Gastrocnemius medialis (tissue), 4 donors: ENCODE results near the gene IMPA2. TPM values are rescaled to one million over a fixed set of nuclear protein-coding genes. Genes with fewer than 3 reads are reported as not detected.

Experiments used
- ATAC-seq, 2 donors: fragments of 150-250 bp; one replicate each; pipeline ENCODE4 v1.9.1; 2016
- DNase-seq, 2 donors: peaks; one replicate each; pipeline ENCODE4 v3.0.0-alpha.2; 2019
- H3K27ac ChIP-seq, 4 donors: fragments of 200-600 bp; sonication (generic); 1 replicate in 1 of 4; 2 replicates in 3 of 4; pipeline ENCODE4 v1.5.1; 2016 to 2018; ENCODE audit warnings: mild to moderate bottlenecking in 2 of 4, moderate library complexity in 1 of 4
- H3K27me3 ChIP-seq, 3 donors: fragments of 200-600 bp; sonication (generic) in 2 of 3; 1 replicate in 1 of 3; 2 replicates in 2 of 3; pipeline versions ENCODE4 v1.5.1 to v1.6.0; 2016 to 2019; ENCODE audit warnings: mild to moderate bottlenecking in 1 of 3, moderate library complexity in 1 of 3
- H3K36me3 ChIP-seq, 2 donors: fragments of 200-600 bp; sonication (generic) in 1 of 2; one replicate each; pipeline ENCODE4 v1.5.1; 2017 to 2018
- H3K4me1 ChIP-seq, 2 donors: fragments of 200-600 bp; sonication (generic) in 1 of 2; one replicate each; pipeline ENCODE4 v1.5.1; 2016 to 2017; ENCODE audit warnings: mild to moderate bottlenecking in 2 of 2
- H3K4me3 ChIP-seq, 4 donors: fragments of 200-600 bp; sonication (generic) in 3 of 4; 1 replicate in 1 of 4; 2 replicates in 3 of 4; pipeline ENCODE4 v1.5.1; 2016 to 2019; ENCODE audit warnings: mild to moderate bottlenecking in 2 of 4
- H3K9me3 ChIP-seq, 3 donors: fragments of 200-600 bp; sonication (generic) in 2 of 3; 1 replicate in 1 of 3; 2 replicates in 2 of 3; pipeline ENCODE4 v1.5.1; 2016 to 2019
- POLR2A ChIP-seq, 2 donors: fragments of 450-650 bp; IDR thresholded peaks; one replicate each; pipeline ENCODE4 v1.6.1; 2017; ENCODE audit warnings: antibody characterized with exemption in 2 of 2, mild to moderate bottlenecking in 2 of 2, moderate library complexity in 2 of 2
- in situ Hi-C, 4 donors: fragments of 200-750 bp; cut with MboI; loops; one replicate each; pipeline versions ENCODE4 v1.15.0 to v1.8.0; 2017; ENCODE audit warnings: low sequenced_read_pairs in 4 of 4
- intact Hi-C: fragments of 100-400 bp; cut with DNase I; formaldehyde crosslinking; loops from one replicate; pipeline ENCODE4 v1.15.1; 2023; ENCODE audit warnings: low total_unique reads
- total RNA-seq, 4 donors: library from RNA; depleted of rRNA; stranded (reverse); fragments of >200 nt; gene quantifications; one replicate each; pipeline versions ENCODE4 v1.1.0 to v1.2.3, GENCODE V29; 2016
- TF ChIP-seq, protein P1 (sequence below), 5 experiments: fragments of 450-650 bp in 3 of 5; fragments of 200-600 bp in 2 of 5; sonication (generic) in 2 of 5; IDR thresholded peaks in 4 of 5; conservative IDR thresholded peaks in 1 of 5; 1 replicate in 4 of 5; 2 replicates in 1 of 5; pipeline ENCODE4 v1.5.1; 2016 to 2019; ENCODE audit warnings: antibody characterized with exemption in 5 of 5, mild to moderate bottlenecking in 3 of 5, moderate library complexity in 3 of 5

IMPA2 gene
- total RNA-seq, 4 donors from 2014 or later = 245 to 391 (median 274) TPM

- no peak overlapping the region for H3K4me3 ChIP-seq
- TF ChIP-seq, protein P1, sequence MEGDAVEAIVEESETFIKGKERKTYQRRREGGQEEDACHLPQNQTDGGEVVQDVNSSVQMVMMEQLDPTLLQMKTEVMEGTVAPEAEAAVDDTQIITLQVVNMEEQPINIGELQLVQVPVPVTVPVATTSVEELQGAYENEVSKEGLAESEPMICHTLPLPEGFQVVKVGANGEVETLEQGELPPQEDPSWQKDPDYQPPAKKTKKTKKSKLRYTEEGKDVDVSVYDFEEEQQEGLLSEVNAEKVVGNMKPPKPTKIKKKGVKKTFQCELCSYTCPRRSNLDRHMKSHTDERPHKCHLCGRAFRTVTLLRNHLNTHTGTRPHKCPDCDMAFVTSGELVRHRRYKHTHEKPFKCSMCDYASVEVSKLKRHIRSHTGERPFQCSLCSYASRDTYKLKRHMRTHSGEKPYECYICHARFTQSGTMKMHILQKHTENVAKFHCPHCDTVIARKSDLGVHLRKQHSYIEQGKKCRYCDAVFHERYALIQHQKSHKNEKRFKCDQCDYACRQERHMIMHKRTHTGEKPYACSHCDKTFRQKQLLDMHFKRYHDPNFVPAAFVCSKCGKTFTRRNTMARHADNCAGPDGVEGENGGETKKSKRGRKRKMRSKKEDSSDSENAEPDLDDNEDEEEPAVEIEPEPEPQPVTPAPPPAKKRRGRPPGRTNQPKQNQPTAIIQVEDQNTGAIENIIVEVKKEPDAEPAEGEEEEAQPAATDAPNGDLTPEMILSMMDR (IDR thresholded peaks at IDR 0.05 in 4 of 5, conservative IDR thresholded peaks at IDR 0.05 in 1 of 5) = no peak
- no peak for TF ChIP-seq POLR2A (IDR thresholded peaks at IDR 0.05)
- ATAC-seq (peak; percentile 97), DNase-seq (peak; percentile 88 to 89)
- no peaks in the 10 kb centered on the region for H3K9me3 ChIP-seq
- H3K36me3 ChIP-seq = peaks cover 0 to 29% of the 10 kb centered on the region in 2 donors
- H3K4me1 ChIP-seq = peaks cover 22 to 29% of the 10 kb centered on the region in 2 donors
- no peaks in the 10 kb centered on the region for H3K27me3 ChIP-seq
- in situ Hi-C loops (loop anchor here in 1 of 4 donors (25.0 kb wide), 1 partner anchor 290 kb away; no protein-coding TSS in a partner anchor), intact Hi-C loops (loop anchor here (5.0 kb wide), 2 partner anchors 45 to 170 kb away; partner anchors contain the start of gene IMPA2)
- peak overlapping the region; percentile 83 to 90 (median 87) for H3K27ac ChIP-seq
These were observed 45.7 kb downstream of the IMPA2 start for GRCh38 chr18:12027046-12027445.

- intact Hi-C loops = loop anchor here (5.0 kb wide), 2 partner anchors 45 to 170 kb away; partner anchors contain the start of gene IMPA2
- TF ChIP-seq, protein P1 (IDR thresholded peaks at IDR 0.05 in 4 of 5, conservative IDR thresholded peaks at IDR 0.05 in 1 of 5) = no peak
- TF ChIP-seq POLR2A (IDR thresholded peaks at IDR 0.05) = no peak
- H3K4me3 ChIP-seq = no peak overlapping the region
- H3K36me3 ChIP-seq = peaks cover 0 to 34% of the 10 kb centered on the region in 2 donors
- DNase-seq = no peak
- peak overlapping the region; percentile 83 to 90 (median 87) for H3K27ac ChIP-seq
- H3K4me1 ChIP-seq = peaks cover 22 to 29% of the 10 kb centered on the region in 2 donors
- no peak for ATAC-seq
- H3K27me3 ChIP-seq = no peaks in the 10 kb centered on the region
- in situ Hi-C loops = loop anchor here in 1 of 4 donors (25.0 kb wide), 1 partner anchor 290 kb away; no protein-coding TSS in a partner anchor
- H3K9me3 ChIP-seq = no peaks in the 10 kb centered on the region
These were observed 46.2 kb downstream of the IMPA2 start for GRCh38 chr18:12027480-12027879.

GRCh38 chr18:12028040-12028628 is 46.8 kb downstream of the IMPA2 start:
- Histone ChIP-seq H3K4me3 (no peak overlapping the region), H3K4me1 (peaks cover 22 to 29% of the 10 kb centered on the region in 2 donors), H3K9me3 (no peaks in the 10 kb centered on the region), H3K27ac (peak overlapping the region; percentile 83 to 90 (median 87)), H3K27me3 (no peaks in the 10 kb centered on the region), H3K36me3 (peaks cover 0 to 36% of the 10 kb centered on the region in 2 donors)
- no peak for TF ChIP-seq POLR2A (IDR thresholded peaks at IDR 0.05)
- TF ChIP-seq, protein P1 (IDR thresholded peaks at IDR 0.05 in 4 of 5, conservative IDR thresholded peaks at IDR 0.05 in 1 of 5) = no peak
- DNase-seq (no peak), ATAC-seq (no peak)
- intact Hi-C loops = loop anchor here (5.0 kb wide), 2 partner anchors 46 to 171 kb away; partner anchors contain the start of gene IMPA2
- in situ Hi-C loops = loop anchor here in 1 of 4 donors (25.0 kb wide), 1 partner anchor 291 kb away; no protein-coding TSS in a partner anchor

DNA sequence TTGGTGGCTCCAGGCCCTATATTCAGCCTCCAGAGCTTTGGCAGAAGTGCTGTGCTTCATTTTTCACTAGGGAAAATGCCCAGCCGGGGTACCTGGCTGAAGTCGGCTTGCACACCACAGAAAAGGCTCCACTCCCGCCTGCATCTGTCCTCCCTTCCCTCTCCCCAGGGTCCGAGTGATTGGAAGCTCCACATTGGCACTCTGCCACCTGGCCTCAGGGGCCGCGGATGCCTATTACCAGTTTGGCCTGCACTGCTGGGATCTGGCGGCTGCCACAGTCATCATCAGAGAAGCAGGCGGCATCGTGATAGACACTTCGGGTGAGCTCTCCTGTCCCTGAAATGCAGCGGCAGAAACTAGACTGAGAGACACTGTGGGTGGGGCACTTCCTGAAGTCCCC is 47.4 kb downstream of the IMPA2 start:
- TF ChIP-seq, protein P1 (IDR thresholded peaks at IDR 0.05 in 4 of 5, conservative IDR thresholded peaks at IDR 0.05 in 1 of 5) = no peak
- no peak for TF ChIP-seq POLR2A (IDR thresholded peaks at IDR 0.05)
- in situ Hi-C loops = loop anchor here in 1 of 4 donors (25.0 kb wide), 1 partner anchor 291 kb away; no protein-coding TSS in a partner anchor
- Histone ChIP-seq H3K27me3 (no peaks in the 10 kb centered on the region), H3K9me3 (no peaks in the 10 kb centered on the region), H3K27ac (peak overlapping the region; percentile 83 to 90 (median 87)), H3K36me3 (peaks cover 0 to 36% of the 10 kb centered on the region in 2 donors), H3K4me1 (peaks cover 22 to 29% of the 10 kb centered on the region in 2 donors), H3K4me3 (no peak overlapping the region)
- intact Hi-C loops = loop anchor here (5.0 kb wide), 2 partner anchors 46 to 171 kb away; partner anchors contain the start of gene IMPA2
- DNase-seq (no peak), ATAC-seq (no peak)
